HL-60/S4 treated with retinoic acid at 250 ng/mL for 4 days and 3 days (cell line): ENCODE measurements around the gene ZFP2.

Experiments
- in situ Hi-C: fragments of 300-500 bp; cut with MboI; formaldehyde crosslinking; loops from 2 replicates; pipeline ENCODE4 v1.7.0; 2022; ENCODE audit warnings: low sequenced_read_pairs

The ZFP2 gene

DNA sequence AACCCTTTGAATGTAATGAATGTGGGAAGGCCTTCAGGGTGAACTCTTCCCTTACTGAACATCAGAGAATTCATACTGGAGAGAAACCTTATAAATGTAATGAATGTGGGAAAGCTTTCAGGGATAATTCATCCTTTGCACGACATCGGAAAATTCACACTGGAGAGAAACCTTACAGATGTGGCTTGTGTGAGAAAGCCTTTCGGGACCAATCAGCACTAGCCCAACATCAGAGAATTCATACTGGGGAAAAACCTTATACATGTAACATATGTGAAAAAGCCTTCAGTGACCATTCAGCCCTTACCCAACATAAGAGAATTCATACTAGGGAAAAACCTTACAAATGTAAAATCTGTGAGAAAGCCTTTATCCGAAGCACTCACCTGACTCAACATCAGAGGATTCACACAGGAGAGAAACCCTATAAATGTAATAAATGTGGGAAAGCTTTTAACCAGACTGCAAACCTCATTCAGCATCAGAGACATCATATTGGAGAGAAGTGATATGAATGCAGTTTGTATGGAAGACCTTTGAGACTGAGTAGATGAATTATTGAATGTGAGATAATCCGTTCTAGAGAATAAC lies 69.8 kb downstream of the ZFP2 start:
- in situ Hi-C loops, result no loop called here

DNA sequence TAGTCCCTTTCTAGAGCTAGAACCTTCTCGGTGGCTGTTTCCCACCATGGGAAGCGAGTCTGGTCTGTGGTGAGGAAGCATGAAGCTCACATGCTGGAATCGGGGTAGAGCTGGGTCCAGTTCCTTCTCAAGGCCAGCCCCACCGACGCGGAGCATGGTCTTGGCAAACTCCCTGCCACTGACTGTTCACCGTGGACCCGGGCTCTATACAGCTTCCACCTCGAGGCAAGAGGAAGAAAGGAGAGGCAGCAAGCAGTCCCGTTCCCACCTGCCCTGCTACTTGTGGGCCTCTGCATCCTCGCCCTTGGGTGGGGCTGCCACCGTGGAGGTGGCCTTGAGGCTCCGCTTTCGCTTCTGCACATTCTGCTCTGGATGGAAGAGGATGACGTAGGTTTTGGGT lies 85.7 kb downstream of the ZFP2 start:
- in situ Hi-C loops, result no loop called here
